HK-2 (cell line): Measurements from ENCODE around the gene CEMIP.

Source experiments
- DNase-seq: peaks from one replicate; pipeline ENCODE4 v3.0.0-alpha.2; 2018; ENCODE audit not compliant: unreplicated experiment

Gene CEMIP

GRCh38 chr15:80979538-80980200 is 200.5 kb downstream of the CEMIP start:
- no peak for DNase-seq

GRCh38 chr15:80982205-80982604 is 203.0 kb downstream of the CEMIP start:
- DNase-seq = no peak

GRCh38 chr15:80982839-80983238 is 203.7 kb downstream of the CEMIP start:
- DNase-seq = no peak

- DNase-seq = no peak
Measured at GRCh38 chr15:80984856-80985255, 205.7 kb downstream of the CEMIP start.

GRCh38 chr15:80985981-80986380 is 206.8 kb downstream of the CEMIP start:
- DNase-seq = no peak

GRCh38 chr15:80986487-80986886 is 207.3 kb downstream of the CEMIP start:
- no peak for DNase-seq

- no peak for DNase-seq
Measured at GRCh38 chr15:80988148-80988796, 209.1 kb downstream of the CEMIP start.

GRCh38 chr15:80989081-80989517 is 209.9 kb downstream of the CEMIP start:
- peak; percentile 25 for DNase-seq

- DNase-seq = peak; percentile 95
Measured at GRCh38 chr15:80989518-80990478, 210.6 kb downstream of the CEMIP start, which contains the start of gene MESD. MESD (minus strand) TSS chr15:80989819; CDS start chr15:80989791, 28 bp downstream.

GRCh38 chr15:80990955-80991354 is 211.8 kb downstream of the CEMIP start:
- no peak for DNase-seq

GRCh38 chr15:80991421-80991820 is 212.3 kb downstream of the CEMIP start:
- no peak for DNase-seq

- no peak for DNase-seq
Measured at GRCh38 chr15:80992006-80992405, 212.8 kb downstream of the CEMIP start.

- no peak for DNase-seq
Measured at GRCh38 chr15:80992441-80992840, 213.3 kb downstream of the CEMIP start.

GRCh38 chr15:80996247-80996646 is 217.1 kb downstream of the CEMIP start:
- no peak for DNase-seq

GRCh38 chr15:80997692-80998091 is 218.5 kb downstream of the CEMIP start:
- no peak for DNase-seq

GRCh38 chr15:80998251-80998650 is 219.1 kb downstream of the CEMIP start:
- no peak for DNase-seq

GRCh38 chr15:80999623-81000036 is 220.5 kb downstream of the CEMIP start:
- no peak for DNase-seq

GRCh38 chr15:81000144-81000623 is 221.0 kb downstream of the CEMIP start:
- DNase-seq = no peak

GRCh38 chr15:81000624-81001151 is 221.5 kb downstream of the CEMIP start, which contains the start of gene TLNRD1:
TLNRD1 (plus strand) TSS chr15:81000923; CDS start chr15:81002272, 1,349 bp downstream.
- DNase-seq = peak; percentile 79
